Subcutaneous adipose tissue (tissue), 4 donors: Measurements from ENCODE around the gene ATG14. TPM values are rescaled to one million over a fixed set of nuclear protein-coding genes. Genes with fewer than 3 reads are reported as not detected.

Experiments used
- total RNA-seq, 4 donors: library from RNA; depleted of rRNA; stranded (reverse); fragments of >200 nt; gene quantifications; one replicate each; pipeline ENCODE4 v1.1.0, GENCODE V29; 2016
- TF ChIP-seq, protein P1 (sequence below): fragments of 450-650 bp; IDR thresholded peaks from one replicate; pipeline ENCODE4 v1.5.1; 2016; ENCODE audit warnings: low read depth, mild to moderate bottlenecking, control low read depth, antibody characterized with exemption, moderate library complexity

The ATG14 gene
- total RNA-seq, 4 donors from 2014 or later: 15.0 to 24.3 (median 19.7) TPM

DNA sequence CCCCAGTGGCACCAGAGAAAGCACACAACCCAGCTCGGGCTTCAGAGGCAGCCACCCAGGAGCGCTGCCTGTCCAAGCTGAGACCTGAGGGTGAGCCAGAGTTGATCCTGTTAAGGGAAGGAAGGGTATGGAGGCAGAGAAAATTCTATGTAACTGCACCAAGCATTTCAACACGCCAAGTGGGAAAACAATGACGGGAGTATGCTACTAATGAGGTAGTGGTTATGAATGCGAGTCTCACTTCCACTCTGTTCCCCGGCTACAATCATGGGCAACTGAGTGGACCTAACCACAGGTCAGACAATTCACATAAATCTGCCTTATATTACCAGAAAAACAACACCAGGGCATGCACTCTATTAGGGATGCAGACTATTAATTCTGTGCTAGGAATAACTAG lies 9.9 kb downstream of the ATG14 start:
- TF ChIP-seq, protein P1, sequence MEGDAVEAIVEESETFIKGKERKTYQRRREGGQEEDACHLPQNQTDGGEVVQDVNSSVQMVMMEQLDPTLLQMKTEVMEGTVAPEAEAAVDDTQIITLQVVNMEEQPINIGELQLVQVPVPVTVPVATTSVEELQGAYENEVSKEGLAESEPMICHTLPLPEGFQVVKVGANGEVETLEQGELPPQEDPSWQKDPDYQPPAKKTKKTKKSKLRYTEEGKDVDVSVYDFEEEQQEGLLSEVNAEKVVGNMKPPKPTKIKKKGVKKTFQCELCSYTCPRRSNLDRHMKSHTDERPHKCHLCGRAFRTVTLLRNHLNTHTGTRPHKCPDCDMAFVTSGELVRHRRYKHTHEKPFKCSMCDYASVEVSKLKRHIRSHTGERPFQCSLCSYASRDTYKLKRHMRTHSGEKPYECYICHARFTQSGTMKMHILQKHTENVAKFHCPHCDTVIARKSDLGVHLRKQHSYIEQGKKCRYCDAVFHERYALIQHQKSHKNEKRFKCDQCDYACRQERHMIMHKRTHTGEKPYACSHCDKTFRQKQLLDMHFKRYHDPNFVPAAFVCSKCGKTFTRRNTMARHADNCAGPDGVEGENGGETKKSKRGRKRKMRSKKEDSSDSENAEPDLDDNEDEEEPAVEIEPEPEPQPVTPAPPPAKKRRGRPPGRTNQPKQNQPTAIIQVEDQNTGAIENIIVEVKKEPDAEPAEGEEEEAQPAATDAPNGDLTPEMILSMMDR: no peak

DNA sequence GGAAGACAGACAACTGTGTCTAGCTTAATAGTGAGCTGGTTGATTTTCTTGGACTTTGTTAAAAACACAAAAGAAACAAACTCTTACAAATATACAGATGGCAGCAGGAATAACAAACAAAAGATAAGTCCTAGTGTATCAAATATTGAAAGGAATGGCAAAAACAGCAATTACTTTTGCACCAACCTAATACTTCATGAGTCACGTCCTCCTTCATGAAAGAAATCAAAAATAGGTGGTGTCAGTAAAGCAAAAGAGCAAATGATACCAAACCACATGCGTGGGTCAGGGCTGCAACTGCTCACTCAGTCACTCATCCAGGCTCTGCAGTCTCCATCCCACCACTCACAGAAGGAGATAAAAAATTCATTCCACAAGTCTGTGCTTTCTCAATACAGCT lies 11.8 kb downstream of the ATG14 start:
- TF ChIP-seq, protein P1: no peak

DNA sequence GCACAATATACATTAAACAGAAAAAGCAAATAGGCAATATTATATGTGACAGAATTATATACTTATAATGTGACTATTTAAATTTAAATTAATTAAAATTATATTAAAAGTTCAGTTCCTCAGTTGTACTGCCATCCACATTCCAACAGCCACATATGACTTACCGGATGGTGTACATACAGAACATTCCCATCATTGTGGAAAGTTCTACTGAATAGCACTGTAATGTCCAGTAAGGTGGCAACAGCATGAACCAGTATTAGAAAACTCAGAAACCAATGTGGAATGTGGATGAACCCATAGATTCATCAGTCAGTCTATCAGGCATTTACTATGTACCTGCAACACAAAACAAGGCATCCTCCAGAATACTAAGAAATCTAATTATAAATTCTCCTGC lies 12.4 kb downstream of the ATG14 start:
- TF ChIP-seq, protein P1: no peak

DNA sequence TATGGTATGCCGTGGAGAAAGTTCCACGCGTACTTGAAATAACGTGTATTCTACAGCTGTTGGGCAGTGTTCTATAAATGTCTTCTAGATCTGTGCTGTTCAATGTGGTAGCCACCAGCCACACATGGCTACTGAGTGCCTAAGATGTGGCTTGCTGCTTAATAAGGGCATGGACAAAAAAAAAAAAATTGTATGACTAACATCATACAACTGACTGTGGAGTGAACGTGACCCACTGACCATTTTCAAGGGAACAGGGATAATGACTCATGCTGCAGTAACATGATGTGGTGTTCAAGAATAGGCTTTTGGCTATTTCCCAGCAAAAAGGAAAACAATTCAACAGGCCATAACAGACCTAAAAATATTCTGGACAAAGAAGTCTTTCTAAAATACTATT lies 13.0 kb downstream of the ATG14 start:
- TF ChIP-seq, protein P1: no peak

DNA sequence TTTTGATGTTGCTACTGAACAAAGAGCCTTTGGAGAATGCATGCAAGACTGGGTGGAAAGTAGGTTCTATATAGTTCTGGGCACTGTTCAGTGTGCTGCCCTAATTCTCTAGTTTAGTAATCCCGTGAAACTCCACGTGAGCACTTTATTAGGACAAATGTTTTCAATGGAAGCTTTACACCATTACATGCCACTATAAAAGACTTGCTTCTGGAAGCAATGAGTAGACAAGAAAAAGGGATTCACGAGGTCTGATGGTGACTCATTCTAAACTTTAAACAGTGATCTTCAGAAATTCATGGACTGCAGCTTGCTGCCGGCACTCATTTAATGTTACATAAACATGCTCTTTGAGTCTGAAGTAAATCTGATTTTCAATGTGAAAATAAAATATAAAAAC lies 22.3 kb downstream of the ATG14 start:
- TF ChIP-seq, protein P1: no peak

DNA sequence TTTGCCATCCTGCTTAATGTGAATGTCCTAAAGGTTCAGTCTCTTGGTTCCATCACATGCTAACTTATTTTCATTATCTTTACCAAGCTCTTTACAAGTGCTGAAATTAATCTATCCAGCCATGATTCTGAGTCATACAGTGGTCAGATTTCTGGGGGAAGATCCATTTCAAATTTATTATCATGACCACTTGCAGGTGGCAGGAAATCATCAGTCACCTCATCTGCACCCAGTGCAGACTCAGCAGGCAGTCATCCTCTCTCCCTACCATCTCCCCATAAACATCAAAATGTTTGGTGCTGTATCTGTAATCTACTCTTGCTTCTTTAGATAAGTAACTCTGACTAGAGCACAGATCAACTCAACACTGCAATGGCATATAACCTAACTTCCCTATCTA lies 23.5 kb downstream of the ATG14 start:
- TF ChIP-seq, protein P1: no peak

DNA sequence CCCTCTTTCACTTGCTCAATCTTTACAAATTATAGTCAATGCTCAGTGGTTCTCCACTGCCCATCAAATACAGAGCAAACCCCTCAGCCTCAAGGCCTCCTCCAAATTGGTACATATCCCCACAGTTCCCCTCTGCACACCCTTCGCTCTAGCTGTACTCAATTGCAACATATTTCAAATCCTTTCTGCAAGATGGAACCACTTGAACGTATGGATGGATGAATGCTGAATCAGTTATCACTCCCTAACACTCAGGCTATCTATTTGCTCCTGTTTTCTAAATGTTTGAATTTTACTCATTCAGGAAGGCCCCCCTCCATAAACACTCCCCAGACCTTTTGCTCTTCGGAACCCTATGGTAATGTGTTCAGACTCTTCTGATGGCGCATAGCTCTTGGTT lies 24.5 kb downstream of the ATG14 start:
- TF ChIP-seq, protein P1: no peak
